Cortex of kidney (tissue), 1 donor: ENCODE results near the gene RAB33A.
"Not testable (repeated sequence)": the region's sequence is repeated elsewhere in the genome, so short reads cannot be mapped to it uniquely, and the experiment has no call there.

Experiments
- DNase-seq: peaks from one replicate; lab custom pipeline; 2025; lab: John Stamatoyannopoulos, UW

Gene RAB33A

GRCh38 chrX:130172127-130172845 is 524 bp downstream of the RAB33A start:
- no peak for DNase-seq

GRCh38 chrX:130173190-130173895 is 1.6 kb downstream of the RAB33A start:
- no peak for DNase-seq

- DNase-seq, result no peak
Observed at GRCh38 chrX:130174045-130174704, 2.4 kb downstream of the RAB33A start.

DNA sequence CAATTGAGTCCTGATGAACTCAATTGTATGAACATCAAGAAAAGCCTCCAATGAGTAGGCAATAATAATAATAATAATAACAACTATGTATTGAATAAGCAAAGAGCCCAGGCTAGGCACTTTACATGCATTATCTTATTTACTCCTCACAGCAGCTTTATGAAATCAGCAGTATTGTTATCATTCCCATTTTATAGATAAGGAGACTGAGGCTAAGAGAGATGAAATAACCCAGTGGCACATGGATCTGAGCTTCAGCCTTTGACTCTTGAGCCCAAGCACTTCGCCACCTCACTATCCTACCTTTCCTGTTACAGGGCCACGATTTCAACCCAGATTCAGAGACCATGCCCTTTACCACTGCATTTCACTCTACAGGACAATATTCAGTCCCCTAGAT is 3.2 kb downstream of the RAB33A start:
- no peak for DNase-seq

DNA sequence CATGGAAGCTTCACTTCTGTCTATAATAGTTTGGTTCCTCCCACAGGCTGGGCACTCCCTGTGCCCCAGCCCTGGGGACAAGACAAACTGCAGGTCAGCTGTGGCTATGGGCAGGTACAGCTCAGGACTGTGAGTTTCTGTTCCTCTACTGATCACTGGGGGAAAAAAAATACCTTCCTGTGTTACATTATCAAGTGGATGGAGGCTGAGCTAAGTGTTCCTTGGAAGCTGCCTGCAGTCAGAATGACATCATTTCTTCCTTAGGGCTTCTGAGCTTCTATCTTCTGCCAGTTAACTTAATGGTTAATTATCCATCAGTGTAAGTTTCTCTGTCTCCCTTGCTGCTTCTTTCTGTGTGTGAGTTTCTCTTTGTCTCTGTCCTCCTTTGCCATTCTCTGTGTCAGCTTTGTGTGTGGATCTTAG is 4.6 kb downstream of the RAB33A start:
- DNase-seq, result no peak

DNA sequence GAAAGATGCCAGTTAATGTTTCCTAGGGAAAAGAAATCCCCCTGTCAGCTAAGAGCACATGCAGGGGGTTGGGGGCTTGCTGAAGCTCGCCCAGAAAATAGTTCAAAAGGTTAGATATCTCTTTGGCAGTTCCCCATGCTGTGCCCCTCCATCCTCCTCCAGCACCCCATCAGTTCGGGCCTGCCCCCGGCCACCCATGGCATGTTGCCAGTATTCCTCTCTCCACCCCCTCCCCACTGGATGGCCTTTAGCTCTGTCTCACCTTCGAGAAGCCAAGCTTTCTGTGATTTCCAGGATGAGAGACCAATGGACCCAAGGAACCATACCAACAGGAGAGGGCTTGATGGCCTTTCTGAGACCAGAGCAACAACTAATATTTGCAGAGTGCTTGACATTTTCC is 5.2 kb downstream of the RAB33A start:
- no peak for DNase-seq

GRCh38 chrX:130179170-130179569 is 7.4 kb downstream of the RAB33A start:
- DNase-seq, result no peak

DNA sequence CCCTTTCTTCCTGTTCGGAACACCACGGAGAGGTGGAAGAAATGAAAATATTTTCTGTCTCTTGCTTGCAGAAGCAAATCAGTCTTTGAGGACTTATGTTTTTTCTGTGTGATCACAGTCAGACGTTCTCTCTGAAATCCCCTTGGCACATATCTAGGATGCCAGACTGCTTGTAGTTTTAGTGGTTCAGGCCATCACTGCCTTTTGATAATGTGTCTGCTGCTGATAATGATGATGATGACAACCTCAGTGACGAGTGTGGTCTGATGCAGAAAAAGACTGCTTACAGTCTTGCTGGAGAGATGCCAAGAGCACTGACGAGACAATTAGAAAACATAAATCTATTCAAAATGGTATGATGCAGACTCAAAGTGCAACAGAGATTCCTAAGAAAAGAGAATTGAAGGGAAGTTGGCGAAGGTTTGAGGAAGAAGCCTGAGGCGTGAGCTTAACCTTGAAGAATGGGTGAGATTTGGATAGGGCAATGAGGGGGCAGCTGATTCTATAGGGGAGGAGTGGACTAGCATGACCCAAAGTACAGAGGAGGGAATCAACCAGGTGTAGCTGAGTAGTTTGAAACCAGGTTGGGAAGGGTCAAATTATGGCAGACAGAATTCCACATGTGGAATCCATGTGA is 7.9 kb downstream of the RAB33A start:
- DNase-seq, result no peak

DNA sequence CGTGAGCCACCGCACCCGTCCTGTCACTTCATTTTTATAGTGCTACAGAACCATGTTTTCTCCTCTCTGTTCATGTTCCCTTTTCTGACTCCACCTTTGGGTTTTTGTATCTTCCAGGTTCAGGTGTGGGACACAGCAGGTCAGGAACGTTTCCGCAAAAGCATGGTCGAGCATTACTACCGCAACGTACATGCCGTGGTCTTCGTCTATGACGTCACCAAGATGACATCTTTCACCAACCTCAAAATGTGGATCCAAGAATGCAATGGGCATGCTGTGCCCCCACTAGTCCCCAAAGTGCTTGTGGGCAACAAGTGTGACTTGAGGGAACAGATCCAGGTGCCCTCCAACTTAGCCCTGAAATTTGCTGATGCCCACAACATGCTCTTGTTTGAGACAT is 12.4 kb downstream of the RAB33A start:
- DNase-seq, result no peak

DNA sequence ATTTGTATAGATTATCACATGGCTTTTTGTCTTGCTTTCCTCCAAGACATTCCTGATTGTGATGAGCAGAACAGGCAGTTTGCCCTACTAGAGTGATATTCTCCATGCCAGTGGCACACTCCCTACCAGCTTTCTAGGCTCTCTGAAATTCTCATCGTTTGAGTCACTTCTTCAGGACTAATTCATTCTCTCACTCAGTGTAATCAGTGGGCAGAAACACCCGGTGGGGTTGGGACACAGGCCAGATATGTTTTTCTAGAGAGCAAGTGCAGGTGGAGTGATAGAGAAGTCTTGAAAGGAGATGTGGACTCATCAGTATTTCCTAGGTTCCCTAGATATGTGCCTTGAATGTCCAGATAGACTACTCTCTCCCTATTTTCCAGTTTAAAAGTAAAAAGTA is 13.1 kb downstream of the RAB33A start:
- no peak for DNase-seq

- no peak for DNase-seq
Observed at GRCh38 chrX:130186651-130187050, 14.9 kb downstream of the RAB33A start.

GRCh38 chrX:130190801-130191200 is 19.0 kb downstream of the RAB33A start:
- DNase-seq, result no peak

DNA sequence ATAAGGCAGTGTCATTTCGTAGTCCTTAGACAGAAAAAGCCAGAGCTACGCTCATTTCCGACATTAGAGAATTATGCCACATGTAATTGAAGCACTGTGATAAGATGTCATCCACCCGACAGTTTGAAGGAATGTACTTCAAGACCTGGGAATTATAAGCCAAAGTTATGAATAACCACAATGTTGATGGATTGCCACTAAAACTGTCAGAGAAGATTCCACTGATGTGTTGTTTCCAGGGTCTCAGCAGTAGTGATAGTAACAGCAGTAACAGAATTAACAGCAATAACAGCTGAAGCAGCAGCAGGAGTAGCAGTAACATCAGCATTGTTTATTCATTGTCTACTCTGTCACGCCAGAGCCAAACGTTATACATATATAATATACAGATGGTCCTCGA is 24.7 kb downstream of the RAB33A start:
- no peak for DNase-seq

DNA sequence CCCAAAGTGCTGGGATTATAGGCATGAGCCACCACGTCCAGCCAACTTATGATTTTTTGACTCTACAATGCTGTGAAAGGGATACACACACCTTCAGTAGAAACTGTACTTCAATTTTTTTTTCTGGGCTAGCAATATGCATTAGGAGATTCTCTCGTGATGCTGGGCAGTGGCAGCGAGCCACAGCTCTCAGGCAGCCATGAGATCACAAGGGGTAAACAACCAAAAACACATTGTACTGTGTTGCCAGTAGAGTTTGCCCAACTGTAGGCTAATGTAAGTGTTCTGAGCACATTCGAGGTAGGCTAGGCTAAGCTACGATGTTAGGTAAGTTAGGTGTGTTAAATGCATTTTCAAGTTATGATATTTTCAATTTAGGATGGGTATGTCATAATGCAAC is 25.7 kb downstream of the RAB33A start:
- no peak for DNase-seq

- DNase-seq, result no peak
Observed at GRCh38 chrX:130204647-130205046, 32.9 kb downstream of the RAB33A start.

DNA sequence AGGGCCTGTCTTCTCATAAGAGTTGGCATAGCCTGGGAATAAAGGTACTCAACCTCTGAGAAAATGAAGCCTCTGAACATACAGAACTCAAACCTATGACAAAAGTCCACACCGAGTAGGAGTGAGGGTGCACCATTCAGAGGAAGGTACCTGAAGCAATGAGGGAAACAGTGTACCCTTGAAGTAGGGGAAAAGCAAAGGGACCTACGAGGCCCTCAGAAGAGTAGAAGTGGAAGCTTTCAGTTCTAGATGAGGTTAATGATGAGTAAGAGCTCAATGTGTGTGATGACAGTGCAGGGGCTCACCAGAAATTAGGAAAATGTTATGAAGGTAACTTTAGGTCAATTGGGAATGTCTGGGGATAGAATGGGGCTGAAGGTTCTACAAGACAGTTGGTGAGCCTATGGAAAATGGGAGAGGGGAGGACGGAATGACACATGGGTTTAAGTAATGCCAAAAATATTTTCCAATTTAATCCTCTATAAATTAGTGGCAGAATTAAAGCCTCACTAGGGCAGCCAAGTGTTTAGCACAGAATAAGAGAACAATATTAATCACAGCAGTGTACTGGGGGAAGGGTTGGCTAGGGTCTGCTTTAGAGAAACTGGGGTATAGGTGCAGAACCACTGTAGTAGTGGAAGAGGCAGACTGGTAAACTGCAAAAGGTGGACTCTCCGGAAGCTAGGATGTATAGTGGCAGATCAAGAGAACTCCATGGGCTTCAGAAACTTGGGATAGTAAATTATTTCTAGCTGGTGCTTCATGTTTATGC is 39.8 kb downstream of the RAB33A start:
- DNase-seq, result no peak

DNA sequence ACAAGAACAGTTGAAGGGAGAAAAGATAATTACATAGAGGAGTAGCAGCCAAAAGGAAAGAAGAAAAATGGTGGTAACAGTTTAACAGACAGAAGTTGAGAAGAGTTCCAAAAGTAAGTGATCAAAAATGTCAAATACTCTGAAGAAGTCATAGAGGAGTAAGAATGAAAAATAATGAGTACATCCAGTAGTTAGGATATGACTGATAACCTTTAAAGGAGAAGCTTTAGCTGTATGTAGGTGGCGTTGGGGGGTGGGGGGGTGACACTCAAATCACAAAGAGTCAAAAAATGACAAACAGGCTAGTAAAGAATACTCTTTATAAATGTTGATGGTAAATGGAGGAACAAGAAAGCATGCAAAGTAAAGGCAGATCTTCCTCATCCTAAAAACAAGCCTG is 40.6 kb downstream of the RAB33A start:
- no peak for DNase-seq

DNA sequence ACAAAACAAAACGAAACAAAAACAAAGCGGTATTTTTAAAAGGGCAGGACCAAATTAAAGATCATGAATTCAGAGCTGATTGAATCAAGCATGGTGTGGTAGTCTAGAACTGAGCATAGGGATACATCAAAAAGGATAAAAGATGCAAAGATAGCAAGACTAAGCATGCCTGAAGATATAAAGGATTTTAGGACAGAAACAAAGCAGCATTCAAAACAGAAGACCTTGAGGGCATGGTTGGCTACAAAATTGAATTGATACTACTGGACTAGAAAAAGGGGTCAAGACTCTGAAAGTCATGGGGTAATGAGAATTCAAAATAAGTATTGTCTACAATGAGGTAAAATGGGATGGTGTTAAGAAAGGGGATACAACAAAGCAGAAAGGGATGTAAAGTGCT is 41.6 kb downstream of the RAB33A start:
- no peak for DNase-seq

DNA sequence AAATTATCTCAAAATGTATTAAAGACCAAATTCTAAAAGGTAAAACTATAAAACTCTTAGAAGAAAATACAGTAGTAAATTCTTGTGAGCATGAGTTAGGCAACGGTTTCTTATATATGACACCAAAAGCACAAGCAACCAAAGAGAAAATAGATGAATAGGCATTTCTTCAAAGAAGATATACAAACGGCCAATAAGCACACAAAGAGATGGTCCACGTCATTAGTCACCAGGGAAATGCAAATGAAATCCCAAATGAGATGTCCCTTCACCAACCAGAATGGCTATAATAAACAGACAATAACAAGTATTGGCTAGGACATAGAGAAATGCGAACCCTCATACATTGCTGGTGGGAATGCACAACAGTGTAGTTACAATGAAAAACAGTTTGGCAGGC is 44.6 kb downstream of the RAB33A start:
- DNase-seq, result no peak

- no peak for DNase-seq
Observed at GRCh38 chrX:130224810-130225209, 53.0 kb downstream of the RAB33A start.

- no peak for DNase-seq
Observed at GRCh38 chrX:130228871-130229270, 57.1 kb downstream of the RAB33A start.

DNA sequence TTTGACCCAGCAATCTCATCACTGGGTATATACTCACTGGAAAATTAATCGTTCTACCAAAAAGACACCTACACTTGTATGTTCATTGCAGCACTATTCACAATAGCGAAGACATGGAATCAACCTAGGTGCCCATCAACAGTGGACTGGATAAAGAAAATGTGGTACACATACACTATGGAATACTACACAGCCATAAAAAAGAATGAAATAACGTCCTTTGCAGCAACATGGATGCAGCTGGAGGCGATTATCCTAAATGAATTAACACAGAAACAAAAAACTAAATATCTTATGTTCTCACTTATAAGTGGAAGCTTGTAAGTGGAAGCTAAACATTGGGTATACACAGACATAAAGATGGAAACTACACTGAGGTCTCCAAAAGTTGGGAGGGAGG is 59.4 kb downstream of the RAB33A start:
- not testable (repeated sequence) for DNase-seq
